IPS-18a (cell line): Measurements from ENCODE around the gene CBARP.

Experiments
- H3K27ac ChIP-seq: one replicate; pipeline ENCODE4 v1.5.1; 2013; ENCODE audit warnings: low read length
- H3K27me3 ChIP-seq: one replicate; pipeline ENCODE4 v1.6.1; 2013; ENCODE audit warnings: mild to moderate bottlenecking, low read length; ENCODE audit not compliant: control insufficient read depth, insufficient read depth
- H3K36me3 ChIP-seq: one replicate; pipeline ENCODE4 v1.6.1; 2013; ENCODE audit warnings: low read depth, low read length; ENCODE audit not compliant: control insufficient read depth
- H3K4me1 ChIP-seq: one replicate; pipeline ENCODE4 v1.6.1; 2013; ENCODE audit warnings: low read depth, low read length; ENCODE audit not compliant: control insufficient read depth
- H3K4me3 ChIP-seq: one replicate; pipeline ENCODE4 v1.5.1; 2013; ENCODE audit warnings: low read length
- H3K9ac ChIP-seq: one replicate; pipeline ENCODE4 v1.6.1; 2013; ENCODE audit warnings: mild to moderate bottlenecking, low read length, moderate library complexity
- H3K9me3 ChIP-seq: one replicate; pipeline ENCODE4 v1.6.1; 2013; ENCODE audit warnings: low read depth, low read length; ENCODE audit not compliant: control insufficient read depth

Gene CBARP

GRCh38 chr19:1245494-1246264 is 7.9 kb upstream of the CBARP start:
- H3K27ac ChIP-seq: no peak overlapping the region
- peaks cover 5% of the 10 kb centered on the region for H3K27me3 ChIP-seq
- H3K9me3 ChIP-seq: no peaks in the 10 kb centered on the region
- no peaks in the 10 kb centered on the region for H3K36me3 ChIP-seq
- H3K4me1 ChIP-seq: peaks cover 6% of the 10 kb centered on the region
- H3K9ac ChIP-seq: no peak overlapping the region
- no peak overlapping the region for H3K4me3 ChIP-seq

DNA sequence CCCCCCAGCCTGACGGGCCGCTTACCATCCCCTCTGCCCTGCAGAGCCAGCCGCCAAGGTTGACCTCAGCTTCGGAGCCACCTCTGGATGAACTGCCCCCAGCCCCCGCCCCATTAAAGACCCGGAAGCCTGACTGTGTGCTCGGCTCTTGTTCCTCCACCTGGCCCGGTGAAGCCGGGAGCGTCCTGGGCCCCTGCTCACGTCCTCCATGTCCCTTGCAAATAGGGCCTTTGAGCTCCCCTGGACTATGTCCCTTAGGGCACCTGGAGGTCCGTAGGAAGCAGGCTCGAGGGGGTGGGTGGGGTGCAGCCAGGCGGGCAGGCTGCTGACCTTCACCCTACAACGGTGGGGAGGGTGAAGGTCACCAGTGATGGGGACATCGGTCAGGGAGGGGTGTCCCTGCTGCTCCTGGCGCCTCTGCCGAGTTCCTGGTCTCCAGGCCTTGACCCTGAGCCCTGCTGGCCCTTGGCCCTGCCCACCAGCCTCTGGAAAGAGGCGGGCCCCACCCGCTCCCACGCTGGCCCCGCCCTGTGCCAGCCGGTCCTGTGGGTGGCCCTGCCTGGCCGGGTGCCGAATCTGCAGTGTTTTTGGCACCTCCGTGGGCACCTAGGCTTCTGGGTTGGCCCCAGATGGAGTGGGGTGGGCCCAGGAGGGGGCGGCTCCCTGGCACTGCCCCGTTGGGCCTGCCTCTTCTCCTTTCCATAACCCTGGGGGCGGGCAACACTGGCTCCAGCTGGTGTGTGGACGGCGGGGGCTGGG is 7.1 kb upstream of the CBARP start:
- Histone ChIP-seq H3K4me3 (no peak overlapping the region), H3K4me1 (peaks cover 6% of the 10 kb centered on the region), H3K27ac (no peak overlapping the region)

GRCh38 chr19:1243768-1244692 is 6.2 kb upstream of the CBARP start:
- H3K27ac ChIP-seq: no peak overlapping the region

More for the DNA sequence above, 7.1 kb upstream of the CBARP start:
- Histone ChIP-seq H3K27me3 (peaks cover 5% of the 10 kb centered on the region), H3K9ac (no peak overlapping the region), H3K36me3 (no peaks in the 10 kb centered on the region), H3K9me3 (no peaks in the 10 kb centered on the region)

DNA sequence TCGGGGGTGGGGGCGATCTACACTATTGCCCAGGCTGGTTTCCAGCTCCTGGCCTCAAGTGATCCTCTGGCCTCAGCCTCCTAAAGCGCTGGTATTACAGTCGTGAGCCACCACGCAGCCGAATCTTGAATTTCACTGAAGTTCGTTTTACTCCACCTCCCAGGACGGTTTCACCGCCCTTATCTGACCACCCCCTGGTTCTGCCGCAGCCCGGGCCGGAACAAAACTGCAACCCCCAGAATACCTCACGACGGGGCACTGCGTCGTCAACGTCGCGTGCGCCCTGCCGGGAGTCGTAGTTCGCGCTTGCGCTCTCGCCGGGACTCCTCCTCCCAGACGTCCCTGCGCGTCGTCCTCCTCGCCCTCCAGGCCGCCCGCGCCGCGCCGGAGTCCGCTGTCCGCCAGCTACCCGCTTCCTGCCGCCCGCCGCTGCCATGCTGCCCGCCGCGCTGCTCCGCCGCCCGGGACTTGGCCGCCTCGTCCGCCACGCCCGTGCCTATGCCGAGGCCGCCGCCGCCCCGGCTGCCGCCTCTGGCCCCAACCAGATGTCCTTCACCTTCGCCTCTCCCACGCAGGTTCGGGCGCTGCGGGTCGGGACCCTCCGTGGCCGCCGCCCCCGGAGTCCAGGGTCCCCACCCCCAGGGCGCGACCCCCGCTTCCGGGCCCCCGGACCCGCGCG is 3.8 kb upstream of the CBARP start, which contains the start of gene ATP5F1D:
Gene ATP5F1D (plus strand): TSS at position 335 of the 679 bp plus-strand sequence. CDS start 100 bp downstream, at position 435.
- H3K36me3 ChIP-seq: no peaks in the 10 kb centered on the region
- no peak within 1 kb of the TSS for H3K27ac ChIP-seq
- H3K9me3 ChIP-seq: no peaks in the 10 kb centered on the region
- H3K4me1 ChIP-seq: peaks cover 10% of the 10 kb centered on the region
- peak within 1 kb of the TSS; percentile 68 for H3K4me3 ChIP-seq
- peaks cover 5% of the 10 kb centered on the region for H3K27me3 ChIP-seq
- peak within 1 kb of the TSS; percentile 54 for H3K9ac ChIP-seq

More at GRCh38 chr19:1243768-1244692, 6.2 kb upstream of the CBARP start:
- Histone ChIP-seq H3K4me1 (peaks cover 6% of the 10 kb centered on the region), H3K9me3 (no peaks in the 10 kb centered on the region), H3K36me3 (no peaks in the 10 kb centered on the region), H3K4me3 (no peak overlapping the region), H3K27me3 (peaks cover 5% of the 10 kb centered on the region), H3K9ac (no peak overlapping the region)

- Histone ChIP-seq H3K9ac (no peak overlapping the region), H3K4me1 (peaks cover 10% of the 10 kb centered on the region), H3K27me3 (peaks cover 5% of the 10 kb centered on the region), H3K9me3 (no peaks in the 10 kb centered on the region), H3K4me3 (peak overlapping the region; percentile 68), H3K27ac (no peak overlapping the region), H3K36me3 (no peaks in the 10 kb centered on the region)
These were observed 3.1 kb upstream of the CBARP start for GRCh38 chr19:1240925-1241324.

GRCh38 chr19:1239796-1240737 is 2.3 kb upstream of the CBARP start:
- H3K36me3 ChIP-seq: no peaks in the 10 kb centered on the region
- H3K9ac ChIP-seq: no peak overlapping the region
- H3K27me3 ChIP-seq: peaks cover 5% of the 10 kb centered on the region
- no peaks in the 10 kb centered on the region for H3K9me3 ChIP-seq
- H3K4me3 ChIP-seq: peak overlapping the region; percentile 36
- H3K27ac ChIP-seq: no peak overlapping the region
- H3K4me1 ChIP-seq: peaks cover 10% of the 10 kb centered on the region

- H3K4me1 ChIP-seq: peaks cover 7% of the 10 kb centered on the region
- no peak overlapping the region for H3K9ac ChIP-seq
- no peaks in the 10 kb centered on the region for H3K36me3 ChIP-seq
- H3K27me3 ChIP-seq: peaks cover 5% of the 10 kb centered on the region
- H3K9me3 ChIP-seq: no peaks in the 10 kb centered on the region
- no peak overlapping the region for H3K4me3 ChIP-seq
- no peak overlapping the region for H3K27ac ChIP-seq
These were observed 1.6 kb upstream of the CBARP start for GRCh38 chr19:1239420-1239795.

- Histone ChIP-seq H3K4me3 (peak overlapping the region; percentile 48), H3K9me3 (no peaks in the 10 kb centered on the region), H3K27ac (no peak overlapping the region), H3K4me1 (peaks cover 7% of the 10 kb centered on the region), H3K9ac (no peak overlapping the region), H3K27me3 (peaks cover 5% of the 10 kb centered on the region), H3K36me3 (peaks cover 5% of the 10 kb centered on the region)
These were observed 831 bp upstream of the CBARP start for GRCh38 chr19:1238369-1239303.

GRCh38 chr19:1237027-1237659 is 662 bp downstream of the CBARP start:
- H3K9me3 ChIP-seq: no peaks in the 10 kb centered on the region
- H3K27me3 ChIP-seq: peaks cover 5% of the 10 kb centered on the region
- peaks cover 4% of the 10 kb centered on the region for H3K4me1 ChIP-seq
- H3K9ac ChIP-seq: peak overlapping the region; percentile 9
- H3K36me3 ChIP-seq: peaks cover 7% of the 10 kb centered on the region
- no peak overlapping the region for H3K27ac ChIP-seq
- H3K4me3 ChIP-seq: peak overlapping the region; percentile 65
